Islet precursor cell (in vitro differentiated cells): ENCODE measurements around the gene CXCL17.

Source experiments
- DNase-seq: peaks from one replicate; pipeline ENCODE4 v3.0.0-alpha.2; 2018

The CXCL17 gene

GRCh38 chr19:42423462-42424344, 19.0 kb downstream of the CXCL17 start:
- DNase-seq = peak; percentile 84

DNA sequence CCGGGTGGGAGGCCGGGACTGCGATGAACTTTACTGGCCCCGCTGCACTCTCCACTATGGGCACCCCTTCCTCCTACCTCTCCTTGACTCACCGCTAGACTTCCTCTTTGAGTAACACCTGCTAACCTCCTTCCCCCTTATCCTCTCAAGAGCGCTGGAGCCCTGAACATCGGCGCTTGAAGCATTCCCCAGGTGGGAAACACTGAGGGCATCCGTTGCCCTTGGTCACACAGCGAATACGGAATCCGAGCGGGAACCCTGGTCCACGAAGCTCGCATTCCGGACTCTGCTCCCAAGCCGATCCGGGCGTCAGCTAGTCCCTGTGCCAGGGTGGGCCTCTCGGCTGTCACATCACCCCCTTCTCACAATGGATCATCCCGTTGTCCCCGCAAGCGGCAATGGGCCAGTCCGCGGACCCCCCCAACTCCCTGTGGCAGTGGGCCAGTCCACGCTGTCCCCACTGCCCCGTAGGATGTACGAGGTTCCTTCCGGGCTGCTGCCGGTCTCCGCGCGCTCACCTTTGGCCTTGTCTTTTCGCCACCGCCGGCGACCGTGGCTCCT, 19.8 kb downstream of the CXCL17 start:
- DNase-seq = no peak

DNA sequence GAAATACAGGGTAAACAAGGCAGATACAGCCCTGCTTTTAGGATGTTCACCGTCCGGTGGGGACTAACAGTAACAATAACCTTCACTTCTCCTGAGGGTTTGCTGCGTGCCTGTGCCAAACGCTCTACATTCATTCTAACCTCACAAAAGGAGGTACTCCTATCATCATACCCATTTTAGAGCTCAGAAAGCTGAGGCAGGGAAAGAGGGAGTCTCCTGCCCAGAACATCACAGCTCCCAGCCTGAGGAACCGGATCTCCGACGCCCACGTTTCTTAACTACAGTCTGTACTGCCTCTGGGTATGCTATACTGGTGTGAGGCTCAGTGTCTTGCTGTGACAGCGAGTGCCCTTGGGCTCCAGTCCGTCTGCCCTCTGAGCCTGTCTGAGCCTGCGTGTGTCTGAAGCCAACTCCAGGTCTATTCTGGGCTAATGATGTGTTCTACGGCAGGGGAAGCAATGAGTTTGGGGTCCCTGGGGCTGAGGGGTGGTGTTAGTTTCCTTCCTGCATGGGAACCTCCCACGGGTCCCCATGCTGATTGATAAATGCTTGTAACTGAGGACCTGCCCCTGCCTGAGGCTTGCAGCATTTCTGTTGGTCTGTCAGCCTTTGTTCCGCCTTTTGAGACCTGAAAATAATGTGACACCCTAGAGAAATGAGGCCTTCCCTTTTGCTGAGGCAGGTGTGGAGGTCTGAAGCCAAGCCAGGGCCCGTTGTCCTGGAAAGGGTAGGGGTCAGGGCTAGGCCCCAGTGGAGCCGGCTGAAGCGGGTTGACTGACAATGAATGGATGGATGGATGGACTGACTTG, 20.4 kb downstream of the CXCL17 start:
- no peak for DNase-seq

DNA sequence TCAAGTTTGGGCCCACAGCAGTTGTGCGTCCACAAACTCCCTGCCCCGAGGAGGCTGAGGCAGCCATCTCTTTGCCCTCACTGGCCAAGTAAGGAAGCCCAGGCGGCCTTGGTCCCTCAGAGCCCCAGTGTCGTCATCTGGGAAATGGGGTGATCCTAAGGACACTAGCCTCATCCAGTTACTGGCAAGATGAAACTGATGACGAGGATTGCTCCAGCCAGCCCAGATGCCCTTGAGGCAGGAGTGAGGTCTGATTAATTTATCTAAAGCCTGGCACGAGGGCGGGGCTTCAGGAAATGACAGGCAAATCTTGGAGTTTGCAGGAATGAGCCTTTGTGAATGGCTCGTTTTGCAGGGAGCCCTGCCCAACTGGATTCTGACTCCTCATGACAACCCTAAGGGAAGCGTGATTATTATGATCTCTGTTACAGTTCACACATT, 21.1 kb downstream of the CXCL17 start:
- no peak for DNase-seq

DNA sequence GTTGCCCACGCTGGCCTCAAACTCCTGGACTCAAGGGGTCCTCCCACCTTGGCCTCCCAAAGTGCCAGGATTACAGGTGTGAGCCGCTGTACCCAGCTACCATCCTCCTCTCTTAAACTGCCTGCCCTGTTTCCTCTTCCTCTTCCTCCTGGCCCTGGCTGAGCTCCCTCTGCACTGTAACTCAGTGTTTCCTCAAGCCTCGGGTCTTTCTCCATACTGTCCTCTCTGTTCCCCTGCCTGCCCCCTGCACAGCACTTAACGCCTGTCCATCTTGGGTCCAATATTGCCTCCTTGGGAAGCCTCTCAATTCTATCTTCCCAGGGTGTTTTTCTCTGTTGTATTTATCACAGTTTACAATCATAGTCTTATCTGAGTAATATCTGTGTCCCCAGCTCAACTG, 21.6 kb downstream of the CXCL17 start:
- DNase-seq = no peak

DNA sequence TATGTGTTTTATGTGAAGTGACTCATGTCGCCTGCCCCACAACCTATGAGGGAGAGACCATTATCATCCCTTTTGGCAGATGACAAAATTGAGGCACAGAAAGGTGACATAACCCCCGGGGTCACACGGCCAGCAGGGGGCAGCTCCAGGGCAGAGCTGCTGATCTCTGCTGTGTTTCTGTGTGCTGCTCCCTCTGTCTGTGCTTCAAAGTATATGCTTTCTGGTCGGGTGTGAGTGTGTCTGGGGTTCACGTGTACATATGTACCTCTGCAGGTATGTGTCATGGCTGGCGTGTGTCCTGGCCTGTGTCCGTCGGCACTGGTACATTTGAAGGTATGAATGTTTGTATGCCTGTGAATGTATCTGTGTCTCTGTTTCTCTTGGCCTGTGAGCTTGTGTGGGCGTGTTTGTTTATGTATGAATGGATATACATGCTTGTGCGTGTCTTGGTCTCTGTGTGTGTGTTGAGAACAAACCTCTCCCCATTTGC, 22.6 kb downstream of the CXCL17 start:
- DNase-seq = peak; percentile 77

GRCh38 chr19:42419309-42419708, 23.4 kb downstream of the CXCL17 start:
- no peak for DNase-seq

DNA sequence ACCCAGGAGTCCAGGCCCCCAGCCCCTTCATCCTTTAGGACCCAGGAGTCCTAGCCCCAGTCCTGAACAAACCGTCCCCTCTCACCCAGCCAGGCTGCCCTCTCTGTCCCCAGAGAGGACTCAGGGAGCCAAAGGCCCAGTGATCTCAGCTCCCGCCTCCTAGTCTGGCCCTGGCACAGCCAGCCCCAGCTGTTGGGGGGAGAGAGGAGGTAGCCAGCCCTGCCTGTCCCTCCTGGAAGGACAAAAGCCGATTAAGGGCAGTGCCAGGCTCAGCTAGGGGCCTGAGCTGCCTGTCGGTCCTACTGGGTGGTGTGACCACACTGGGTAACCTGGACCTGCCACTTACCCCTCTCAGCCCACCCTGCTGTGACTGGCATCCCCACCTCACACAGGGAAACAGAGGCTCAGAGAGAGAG, 30.1 kb downstream of the CXCL17 start:
- DNase-seq = no peak

DNA sequence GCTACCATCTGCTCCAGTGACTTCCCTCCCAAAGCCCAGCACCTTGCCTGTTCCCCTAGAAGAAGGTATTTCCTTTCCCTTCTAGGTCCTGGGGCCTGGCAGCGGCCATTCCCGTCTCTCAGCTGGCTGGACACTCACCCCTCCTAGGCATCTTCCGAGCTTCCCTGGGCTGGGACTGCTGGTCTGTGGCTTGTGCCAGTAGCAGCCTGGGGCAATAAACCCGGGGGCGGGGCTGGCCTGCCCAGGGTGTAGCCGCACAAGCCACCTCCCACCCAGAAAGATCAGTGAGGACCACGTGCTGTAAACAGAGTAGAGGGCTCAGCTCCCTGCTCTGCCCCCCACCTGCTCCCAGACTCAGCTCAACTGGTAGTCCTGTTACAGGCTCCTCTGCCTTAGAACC, 30.5 kb downstream of the CXCL17 start:
- DNase-seq = peak; percentile 74

- no peak for DNase-seq
Observed at GRCh38 chr19:42411581-42412178, 31.1 kb downstream of the CXCL17 start.

- no peak for DNase-seq
Observed at GRCh38 chr19:42410371-42410770, 32.4 kb downstream of the CXCL17 start.

DNA sequence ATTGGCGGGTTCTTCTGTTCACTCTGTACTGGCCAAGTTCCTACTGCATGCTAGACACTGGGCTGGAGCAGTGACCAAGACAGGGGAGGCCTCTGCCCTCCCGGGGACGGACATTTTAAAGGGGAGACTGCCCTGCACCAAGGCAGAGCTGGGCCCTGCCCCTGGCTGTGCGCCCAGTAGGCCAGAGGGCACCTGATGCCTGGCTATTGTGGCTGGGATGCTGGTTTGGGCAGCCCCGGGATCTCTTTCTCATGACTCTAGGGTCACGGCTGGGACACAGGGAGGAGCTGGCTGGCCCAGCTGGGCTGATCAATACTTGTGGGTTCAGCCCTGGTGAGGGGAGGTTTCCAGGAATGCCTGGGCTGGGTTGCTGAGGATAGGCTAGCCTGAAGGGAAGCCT, 33.3 kb downstream of the CXCL17 start:
- no peak for DNase-seq

DNA sequence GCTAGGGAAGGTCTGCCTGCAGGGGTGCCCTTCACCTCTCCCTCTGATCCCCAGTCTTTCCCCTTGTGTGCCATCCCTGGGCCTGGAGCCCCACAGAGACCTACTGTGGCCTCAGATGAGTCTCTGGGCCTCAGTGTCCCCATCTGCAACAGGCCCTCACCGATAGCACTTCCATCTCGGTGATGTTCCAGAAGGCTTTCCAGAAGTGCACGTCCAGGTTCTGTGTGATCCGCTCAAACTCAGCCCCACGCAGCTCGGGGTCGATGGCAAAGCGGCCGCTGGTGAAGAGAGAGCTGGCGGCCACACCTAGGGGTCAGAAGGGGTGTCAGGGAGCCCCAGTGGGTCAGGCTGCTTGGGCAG, 35.0 kb downstream of the CXCL17 start:
- no peak for DNase-seq

GRCh38 chr19:42407085-42407815, 35.5 kb downstream of the CXCL17 start:
- no peak for DNase-seq

- no peak for DNase-seq
Observed at GRCh38 chr19:42406111-42406510, 36.6 kb downstream of the CXCL17 start.

DNA sequence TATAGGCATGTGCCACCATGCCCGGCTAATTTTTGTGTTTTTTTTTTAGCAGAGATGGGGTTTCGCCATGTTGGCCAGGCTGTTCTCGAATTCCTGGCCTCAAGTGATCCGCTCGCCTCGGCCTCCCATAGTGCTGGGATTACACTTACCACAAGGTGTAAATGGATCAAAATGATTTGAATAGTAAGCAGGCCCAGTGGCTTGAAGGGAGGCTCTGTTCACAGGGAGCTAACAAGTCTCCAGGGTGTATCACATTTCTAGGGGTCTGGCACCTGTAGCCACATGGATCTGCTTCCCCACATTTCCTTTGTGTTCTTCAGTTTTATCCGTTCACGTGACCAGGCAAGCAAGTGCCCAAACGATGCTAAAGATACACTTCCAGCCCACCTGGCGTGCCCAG, 39.2 kb downstream of the CXCL17 start:
- no peak for DNase-seq

DNA sequence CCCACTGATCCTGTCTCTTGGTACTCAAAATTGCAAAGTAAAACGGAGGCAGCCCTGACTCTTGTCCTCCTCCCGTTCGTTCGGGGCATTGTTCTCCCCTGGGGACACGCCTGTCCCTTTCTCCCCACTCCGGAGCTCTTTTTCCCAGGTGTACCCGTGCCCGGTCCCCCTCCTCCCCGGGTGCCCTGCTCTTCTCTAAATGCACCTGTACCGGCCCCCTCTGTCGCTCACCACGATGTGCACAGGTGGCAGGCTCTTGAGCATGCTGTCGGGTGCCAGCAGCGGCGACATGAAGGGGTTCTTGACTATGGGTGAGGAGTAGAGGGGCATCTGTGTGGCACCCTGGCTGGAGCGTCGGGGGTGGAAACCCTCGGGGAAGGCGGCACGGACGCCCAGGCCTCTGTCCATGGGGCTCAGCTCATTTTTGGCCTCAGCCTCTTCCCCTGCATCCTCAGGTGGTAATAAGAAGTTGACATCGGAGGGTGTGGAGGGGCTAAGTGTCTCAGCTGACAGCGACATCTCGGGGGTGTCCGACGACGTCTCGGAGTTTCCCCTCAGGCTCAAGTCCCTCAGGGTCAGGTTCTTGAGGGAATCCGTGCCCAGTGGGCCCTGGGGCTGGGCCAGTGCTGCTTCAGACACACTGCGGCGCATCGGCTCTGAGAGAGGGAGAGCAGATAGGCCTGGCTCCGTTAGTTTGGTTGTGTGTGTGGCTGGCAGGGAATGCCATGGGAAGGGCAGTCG, 40.2 kb downstream of the CXCL17 start:
- no peak for DNase-seq

GRCh38 chr19:42401365-42402303, 41.1 kb downstream of the CXCL17 start:
- DNase-seq = peak; percentile 89

- DNase-seq = no peak
Observed at GRCh38 chr19:42400404-42400803, 42.3 kb downstream of the CXCL17 start.
